Neural crest cell (in vitro differentiated cells): ENCODE measurements around the gene SMNDC1. TPM values are rescaled to one million over a fixed set of nuclear protein-coding genes. Genes with fewer than 3 reads are reported as not detected.

Source experiments
- DNase-seq: peaks from one replicate; pipeline ENCODE4 v3.0.0; 2021; ENCODE audit warnings: low read depth, mixed read lengths, low spot score
- H3K27ac Mint-ChIP-seq: one replicate; pipeline ENCODE4 v1.8.0; 2021; ENCODE audit warnings: mild to moderate bottlenecking, mixed read lengths; ENCODE audit not compliant: unreplicated experiment
- H3K27me3 Mint-ChIP-seq: 2 replicates; pipeline ENCODE4 v1.8.0; 2021; ENCODE audit warnings: low read depth, mild to moderate bottlenecking, mixed read lengths
- H3K36me3 Mint-ChIP-seq: 2 replicates; pipeline ENCODE4 v1.8.0; 2021; ENCODE audit warnings: low read depth, mild to moderate bottlenecking, mixed read lengths
- H3K4me1 Mint-ChIP-seq: 2 replicates; pipeline ENCODE4 v1.8.0; 2021; ENCODE audit warnings: mixed read lengths
- H3K4me3 Mint-ChIP-seq: one replicate; pipeline ENCODE4 v1.8.0; 2021; ENCODE audit warnings: mild to moderate bottlenecking, mixed read lengths
- H3K9me3 Mint-ChIP-seq: 2 replicates; pipeline ENCODE4 v1.8.0; 2021; ENCODE audit warnings: mixed read lengths
- CTCF ChIP-seq: fragments of 200-600 bp; sonication (generic); conservative IDR thresholded peaks from 2 replicates; pipeline ENCODE4 v1.5.0; 2021; ENCODE audit warnings: antibody characterized with exemption, mild to moderate bottlenecking
- long read RNA-seq: library from polyadenylated mRNA; unstranded; transcript quantifications from one replicate; pipeline ENCODE4 v2.0.0, GENCODE V29; 2020
- total RNA-seq: library from RNA; stranded (reverse); gene quantifications from 2 replicates; pipeline ENCODE4 v1.2.1, GENCODE V29; 2021

Gene SMNDC1
- 46.5 and 48.1 TPM in 2 replicates for total RNA-seq
- long read RNA-seq, full-length matches to known transcripts, result 4 of 26 reads
- long read RNA-seq, partial matches to known transcripts, result 21 of 26 reads
- long read RNA-seq, other reads (novel, unspliced or antisense), result 1 of 26 reads

DNA sequence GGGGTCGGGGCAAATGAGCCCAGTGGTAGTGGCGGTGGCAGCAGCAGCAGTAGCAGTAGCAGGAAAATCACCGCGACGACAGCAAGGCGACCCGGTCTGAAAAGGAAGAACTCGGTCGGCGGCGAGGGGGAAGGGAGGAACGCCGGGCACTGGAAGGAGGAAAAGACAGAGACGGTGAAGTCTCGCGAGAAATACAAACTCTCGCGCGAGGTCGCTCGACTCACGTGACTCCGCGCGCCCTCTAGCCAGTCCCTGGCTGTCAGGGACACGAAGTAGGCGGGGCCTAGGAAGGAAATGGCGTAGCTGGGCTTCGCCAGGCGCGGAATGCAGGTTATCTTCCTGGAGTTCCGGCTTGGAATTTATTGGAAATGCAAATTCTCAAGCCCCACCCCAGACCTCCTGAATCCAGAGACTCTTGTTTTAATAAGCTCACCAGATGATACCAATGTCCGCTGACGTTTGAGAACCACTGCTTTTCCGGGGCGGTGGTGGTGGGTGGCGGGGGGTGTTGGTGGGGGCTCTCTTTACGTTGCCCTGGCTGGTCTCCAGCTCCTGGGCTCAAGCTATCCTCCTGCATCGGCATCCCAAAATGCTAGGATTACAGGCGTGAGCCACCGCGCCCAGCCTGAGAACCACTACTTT is at the start of gene SMNDC1:
Gene SMNDC1 (minus strand): TSS at position 141 of the 642 bp plus-strand sequence. CDS start 1,333 bp downstream, outside the sequence.
- DNase-seq, result peak; percentile 98
- H3K27me3 Mint-ChIP-seq, result peaks cover 1% of the 10 kb centered on the region
- H3K4me1 Mint-ChIP-seq, result peaks cover 43% of the 10 kb centered on the region
- H3K27ac Mint-ChIP-seq, result peak within 1 kb of the TSS; percentile 99
- H3K9me3 Mint-ChIP-seq, result no peaks in the 10 kb centered on the region
- peak within 1 kb of the TSS; percentile 100 for H3K4me3 Mint-ChIP-seq
- no peak for TF ChIP-seq CTCF
- peaks cover 4% of the 10 kb centered on the region for H3K36me3 Mint-ChIP-seq

DNA sequence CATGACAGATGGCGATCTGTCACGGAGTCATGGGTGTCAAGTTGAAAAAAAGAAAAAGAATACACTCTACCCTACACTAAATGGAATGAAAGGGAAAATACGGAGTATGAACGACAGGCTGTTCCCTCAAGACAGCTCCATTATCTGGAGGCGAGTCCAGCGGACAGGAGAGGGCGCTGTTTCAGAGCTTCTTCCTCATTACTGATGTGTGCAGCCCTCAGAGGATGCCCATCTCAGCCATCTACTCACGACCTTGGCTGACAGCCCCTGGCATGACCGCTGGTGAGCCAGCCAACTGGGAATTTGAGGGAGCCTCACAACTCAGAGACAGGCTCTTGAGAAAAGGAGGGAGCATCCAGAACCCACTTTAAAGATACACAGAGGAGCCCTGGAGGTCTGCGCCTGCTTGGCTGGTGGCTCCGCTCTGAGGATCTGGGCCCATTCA is 49.6 kb upstream of the SMNDC1 start:
- no peak overlapping the region for H3K4me3 Mint-ChIP-seq
- peaks cover 12% of the 10 kb centered on the region for H3K4me1 Mint-ChIP-seq
- no peaks in the 10 kb centered on the region for H3K36me3 Mint-ChIP-seq

DNA sequence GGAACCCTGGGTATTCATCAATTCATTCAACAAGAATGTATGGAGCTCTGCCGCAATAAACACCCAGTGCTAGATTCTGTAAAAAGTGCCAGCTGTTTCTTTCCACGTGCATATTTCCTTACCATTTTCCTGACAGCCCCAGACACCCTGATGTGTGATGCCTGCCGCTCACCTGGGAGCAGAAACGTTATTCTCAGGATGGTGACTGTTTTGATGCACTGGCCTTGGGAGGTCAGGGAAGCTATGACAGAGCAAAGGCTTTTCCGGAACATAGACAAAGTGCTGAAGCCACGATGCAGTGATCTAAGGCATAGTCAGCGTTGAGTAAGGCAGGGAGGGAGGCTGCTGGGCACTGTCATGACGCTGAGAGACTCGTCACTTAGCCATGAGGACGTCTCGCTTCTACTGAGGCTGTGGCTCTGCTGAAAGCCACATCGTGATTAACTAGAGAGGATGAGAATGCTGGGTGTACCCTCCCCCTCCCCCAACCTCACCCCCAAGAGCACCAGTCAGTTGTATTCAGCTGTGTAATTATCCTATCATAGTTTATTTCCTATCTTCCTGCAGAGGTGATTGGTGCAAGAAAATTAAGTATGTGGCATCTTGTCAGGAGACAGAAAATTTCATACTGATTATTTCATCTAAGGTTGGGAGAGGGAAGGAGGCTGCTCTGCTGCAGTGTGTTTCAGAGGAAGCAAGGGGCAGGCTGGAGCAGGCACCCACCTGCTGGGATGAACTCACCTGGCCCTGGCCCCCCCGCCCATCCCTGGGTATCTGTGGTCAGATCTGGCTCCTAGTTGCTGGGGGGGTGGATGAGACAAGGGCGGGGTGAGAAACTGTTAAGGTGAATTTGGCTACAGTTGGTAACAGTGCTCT is 48.8 kb upstream of the SMNDC1 start:
- H3K9me3 Mint-ChIP-seq, result no peaks in the 10 kb centered on the region
- no peak for TF ChIP-seq CTCF
- peaks cover 12% of the 10 kb centered on the region for H3K4me1 Mint-ChIP-seq
- no peak overlapping the region for H3K4me3 Mint-ChIP-seq
- H3K27me3 Mint-ChIP-seq, result peaks cover 13% of the 10 kb centered on the region
- H3K27ac Mint-ChIP-seq, result no peak overlapping the region
- no peak for DNase-seq
- no peaks in the 10 kb centered on the region for H3K36me3 Mint-ChIP-seq

More for the DNA sequence above, 49.6 kb upstream of the SMNDC1 start:
- Mint-ChIP-seq H3K27ac (no peak overlapping the region), H3K27me3 (peaks cover 13% of the 10 kb centered on the region), H3K9me3 (no peaks in the 10 kb centered on the region)
- peak; percentile 80 for DNase-seq
- peak; percentile 75 for TF ChIP-seq CTCF

- no peaks in the 10 kb centered on the region for H3K36me3 Mint-ChIP-seq
- no peak for TF ChIP-seq CTCF
- no peak for DNase-seq
- H3K4me3 Mint-ChIP-seq, result no peak overlapping the region
- no peaks in the 10 kb centered on the region for H3K9me3 Mint-ChIP-seq
- no peak overlapping the region for H3K27ac Mint-ChIP-seq
- H3K27me3 Mint-ChIP-seq, result peaks cover 13% of the 10 kb centered on the region
- H3K4me1 Mint-ChIP-seq, result peaks cover 12% of the 10 kb centered on the region
Measured at GRCh38 chr10:110352930-110353243, 48.2 kb upstream of the SMNDC1 start.

GRCh38 chr10:110350812-110351211 is 46.1 kb upstream of the SMNDC1 start:
- no peak overlapping the region for H3K27ac Mint-ChIP-seq
- DNase-seq, result no peak
- H3K4me3 Mint-ChIP-seq, result no peak overlapping the region
- H3K4me1 Mint-ChIP-seq, result peaks cover 12% of the 10 kb centered on the region
- H3K9me3 Mint-ChIP-seq, result no peaks in the 10 kb centered on the region
- peaks cover 13% of the 10 kb centered on the region for H3K27me3 Mint-ChIP-seq
- H3K36me3 Mint-ChIP-seq, result no peaks in the 10 kb centered on the region
- no peak for TF ChIP-seq CTCF
